Fibroblast of the aortic adventitia (primary cell): ENCODE data around the gene VPS37B. TPM values are rescaled to one million over a fixed set of nuclear protein-coding genes. Genes with fewer than 3 reads are reported as not detected.

Experiments used
- DNase-seq: peaks from one replicate; pipeline ENCODE4 v3.0.0-alpha.2; 2010; ENCODE audit warnings: low read depth
- H3K4me3 ChIP-seq: 2 replicates; pipeline ENCODE4 v1.5.1; 2011; ENCODE audit warnings: low read depth, mild to moderate bottlenecking, control low read depth, low read length, moderate library complexity
- total RNA-seq: library from RNA; depleted of rRNA; stranded (reverse); fragments of >200 nt; gene quantifications from 2 replicates; pipeline ENCODE4 v1.2.3, GENCODE V29; 2012; ENCODE audit warnings: low replicate concordance
- TF ChIP-seq, protein P1 (sequence below): IDR thresholded peaks from 2 replicates; pipeline ENCODE4 v1.5.1; 2011; ENCODE audit warnings: mild to moderate bottlenecking, low read length, control low read depth, inconsistent platforms; ENCODE audit not compliant: insufficient read depth

The VPS37B gene
- total RNA-seq, 1 donor: 17.8 TPM

DNA sequence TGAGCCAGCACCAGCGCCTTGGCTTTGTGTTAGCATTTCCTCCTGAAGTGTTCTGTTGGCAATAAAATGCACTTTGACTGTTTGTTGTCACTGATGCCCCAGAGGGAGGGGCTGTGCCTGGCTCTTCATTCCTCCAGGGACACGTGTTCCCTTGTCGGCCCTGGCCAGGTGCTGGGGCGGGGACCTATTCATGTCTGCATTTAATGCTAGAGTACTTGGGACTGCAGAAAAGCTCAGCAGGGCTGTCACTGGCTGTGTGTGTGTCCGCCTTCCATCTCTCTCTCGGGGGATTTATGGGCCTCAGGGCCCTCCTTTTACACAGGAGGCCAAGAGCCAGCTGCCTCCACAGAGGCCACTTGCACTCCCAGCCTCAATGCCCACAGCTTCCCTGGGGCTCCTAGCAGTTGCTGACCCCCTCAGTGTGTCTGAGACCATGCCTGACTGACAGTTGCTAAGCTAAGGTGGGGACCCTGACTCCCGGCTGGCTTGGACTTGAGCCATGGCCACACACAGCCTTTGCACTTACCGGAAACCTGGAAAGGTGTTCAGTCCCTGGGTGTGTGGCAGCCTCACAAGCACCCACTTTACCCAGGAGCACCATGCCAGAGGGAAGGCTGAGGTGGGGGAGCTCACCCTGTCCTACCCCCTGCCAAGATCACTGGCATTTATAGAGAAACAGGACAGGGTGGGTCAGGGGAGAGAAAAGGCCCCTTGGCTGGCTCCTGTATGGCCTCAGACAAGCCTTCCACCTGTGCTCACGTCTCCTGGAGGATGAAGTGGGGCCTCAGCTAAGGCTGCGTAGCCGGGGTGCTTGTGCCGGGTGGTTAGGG, 32.8 kb downstream of the VPS37B start:
- no peak for DNase-seq
- TF ChIP-seq, protein P1, sequence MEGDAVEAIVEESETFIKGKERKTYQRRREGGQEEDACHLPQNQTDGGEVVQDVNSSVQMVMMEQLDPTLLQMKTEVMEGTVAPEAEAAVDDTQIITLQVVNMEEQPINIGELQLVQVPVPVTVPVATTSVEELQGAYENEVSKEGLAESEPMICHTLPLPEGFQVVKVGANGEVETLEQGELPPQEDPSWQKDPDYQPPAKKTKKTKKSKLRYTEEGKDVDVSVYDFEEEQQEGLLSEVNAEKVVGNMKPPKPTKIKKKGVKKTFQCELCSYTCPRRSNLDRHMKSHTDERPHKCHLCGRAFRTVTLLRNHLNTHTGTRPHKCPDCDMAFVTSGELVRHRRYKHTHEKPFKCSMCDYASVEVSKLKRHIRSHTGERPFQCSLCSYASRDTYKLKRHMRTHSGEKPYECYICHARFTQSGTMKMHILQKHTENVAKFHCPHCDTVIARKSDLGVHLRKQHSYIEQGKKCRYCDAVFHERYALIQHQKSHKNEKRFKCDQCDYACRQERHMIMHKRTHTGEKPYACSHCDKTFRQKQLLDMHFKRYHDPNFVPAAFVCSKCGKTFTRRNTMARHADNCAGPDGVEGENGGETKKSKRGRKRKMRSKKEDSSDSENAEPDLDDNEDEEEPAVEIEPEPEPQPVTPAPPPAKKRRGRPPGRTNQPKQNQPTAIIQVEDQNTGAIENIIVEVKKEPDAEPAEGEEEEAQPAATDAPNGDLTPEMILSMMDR: no peak
- no peak overlapping the region for H3K4me3 ChIP-seq

DNA sequence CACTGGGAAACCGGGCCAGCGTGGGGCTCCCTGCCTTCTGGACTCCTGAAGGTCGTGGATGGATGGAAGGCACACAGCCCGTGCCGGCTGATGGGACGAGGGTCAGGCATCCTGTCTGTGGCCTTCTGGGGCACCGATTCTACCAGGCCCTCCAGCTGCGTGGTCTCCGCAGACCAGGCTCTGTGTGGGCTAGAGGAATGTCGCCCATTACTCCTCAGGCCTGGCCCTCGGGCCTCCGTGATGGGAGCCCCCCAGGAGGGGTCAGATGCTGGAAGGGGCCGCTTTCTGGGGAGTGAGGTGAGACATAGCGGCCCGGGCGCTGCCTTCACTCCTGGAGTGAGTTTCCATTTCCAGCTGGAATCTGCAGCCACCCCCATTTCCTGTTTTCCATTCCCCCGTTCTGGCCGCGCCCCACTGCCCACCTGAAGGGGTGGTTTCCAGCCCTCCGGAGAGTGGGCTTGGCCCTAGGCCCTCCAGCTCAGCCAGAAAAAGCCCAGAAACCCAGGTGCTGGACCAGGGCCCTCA, 33.8 kb downstream of the VPS37B start:
- H3K4me3 ChIP-seq: no peak overlapping the region
- no peak for DNase-seq
- TF ChIP-seq, protein P1: no peak

DNA sequence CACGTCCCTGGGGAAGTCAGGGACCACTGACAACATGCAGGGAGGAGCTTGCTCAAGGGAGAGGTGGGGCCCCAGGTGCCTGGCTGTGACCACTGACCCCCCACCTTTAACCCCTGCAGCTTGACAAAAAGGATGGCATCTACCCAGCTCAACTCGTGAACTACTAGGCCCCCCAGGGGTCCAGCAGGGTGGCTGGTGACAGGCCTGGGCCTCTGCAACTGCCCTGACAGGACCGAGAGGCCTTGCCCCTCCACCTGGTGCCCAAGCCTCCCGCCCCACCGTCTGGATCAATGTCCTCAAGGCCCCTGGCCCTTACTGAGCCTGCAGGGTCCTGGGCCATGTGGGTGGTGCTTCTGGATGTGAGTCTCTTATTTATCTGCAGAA, 34.3 kb downstream of the VPS37B start:
- TF ChIP-seq, protein P1: no peak
- DNase-seq: no peak
- no peak overlapping the region for H3K4me3 ChIP-seq

DNA sequence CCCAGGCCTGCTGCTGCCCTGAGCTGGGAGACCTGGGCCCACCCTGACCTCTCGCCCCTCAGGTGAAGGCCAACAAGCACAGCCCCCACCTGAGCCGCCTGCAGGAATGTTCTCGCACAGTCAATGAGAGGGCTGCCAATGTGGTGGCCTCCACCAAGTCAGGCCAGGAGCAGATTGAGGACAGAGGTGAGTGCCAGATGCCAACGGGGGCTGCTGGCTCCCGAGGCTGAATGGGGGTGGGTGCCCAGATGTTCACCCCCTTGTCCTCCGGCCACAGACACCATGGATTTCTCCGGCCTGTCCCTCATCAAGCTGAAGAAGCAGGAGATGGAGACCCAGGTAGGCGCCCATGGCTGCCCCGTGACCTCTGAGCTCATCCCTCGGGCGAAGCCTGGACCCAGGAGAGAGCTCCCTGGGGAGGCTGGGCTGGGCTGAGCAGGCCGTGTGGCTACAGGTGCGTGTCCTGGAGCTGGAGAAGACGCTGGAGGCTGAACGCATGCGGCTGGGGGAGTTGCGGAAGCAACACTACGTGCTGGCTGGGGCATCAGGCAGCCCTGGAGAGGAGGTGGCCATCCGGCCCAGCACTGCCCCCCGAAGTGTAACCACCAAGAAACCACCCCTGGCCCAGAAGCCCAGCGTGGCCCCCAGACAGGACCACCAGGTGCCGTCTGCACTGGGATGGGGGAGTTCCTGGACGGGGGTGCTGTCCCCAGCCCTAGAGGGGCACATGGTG, 34.9 kb downstream of the VPS37B start:
- TF ChIP-seq, protein P1: no peak
- no peak for DNase-seq
- H3K4me3 ChIP-seq: no peak overlapping the region

DNA sequence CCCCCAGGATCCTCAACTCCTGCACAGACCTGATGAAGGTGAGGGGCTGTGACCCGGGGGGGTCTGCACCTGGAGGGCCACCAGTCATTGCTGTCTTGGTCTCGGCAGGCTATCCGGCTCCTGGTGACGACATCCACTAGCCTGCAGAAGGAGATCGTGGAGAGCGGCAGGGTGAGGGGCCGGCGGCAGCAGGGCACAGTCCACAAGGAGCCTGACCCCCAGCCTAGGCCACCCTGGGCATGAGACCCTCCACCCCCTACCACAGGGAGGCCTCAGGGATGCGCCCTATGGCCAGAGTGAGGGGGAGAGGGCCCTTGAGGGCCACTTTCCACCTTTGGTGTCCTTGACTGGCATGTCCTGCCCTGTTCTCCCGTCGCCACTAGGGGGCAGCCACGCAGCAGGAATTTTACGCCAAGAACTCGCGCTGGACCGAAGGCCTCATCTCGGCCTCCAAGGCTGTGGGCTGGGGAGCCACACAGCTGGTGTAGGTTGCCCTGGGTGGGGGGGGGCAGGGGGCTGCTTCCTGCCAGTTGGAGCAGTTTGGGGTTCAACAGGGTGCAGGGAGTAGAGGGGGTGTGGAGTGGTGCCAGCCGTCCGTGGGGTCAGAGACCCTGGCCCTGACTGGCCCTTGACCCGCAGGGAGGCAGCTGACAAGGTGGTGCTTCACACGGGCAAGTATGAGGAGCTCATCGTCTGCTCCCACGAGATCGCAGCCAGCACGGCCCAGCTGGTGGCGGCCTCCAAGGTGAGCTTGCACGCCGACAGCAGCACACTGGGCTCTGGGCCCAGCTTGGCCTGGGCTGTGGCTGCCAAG, 35.7 kb downstream of the VPS37B start:
- peak; percentile 82 for DNase-seq
- TF ChIP-seq, protein P1: peak; percentile 88
- H3K4me3 ChIP-seq: no peak overlapping the region

DNA sequence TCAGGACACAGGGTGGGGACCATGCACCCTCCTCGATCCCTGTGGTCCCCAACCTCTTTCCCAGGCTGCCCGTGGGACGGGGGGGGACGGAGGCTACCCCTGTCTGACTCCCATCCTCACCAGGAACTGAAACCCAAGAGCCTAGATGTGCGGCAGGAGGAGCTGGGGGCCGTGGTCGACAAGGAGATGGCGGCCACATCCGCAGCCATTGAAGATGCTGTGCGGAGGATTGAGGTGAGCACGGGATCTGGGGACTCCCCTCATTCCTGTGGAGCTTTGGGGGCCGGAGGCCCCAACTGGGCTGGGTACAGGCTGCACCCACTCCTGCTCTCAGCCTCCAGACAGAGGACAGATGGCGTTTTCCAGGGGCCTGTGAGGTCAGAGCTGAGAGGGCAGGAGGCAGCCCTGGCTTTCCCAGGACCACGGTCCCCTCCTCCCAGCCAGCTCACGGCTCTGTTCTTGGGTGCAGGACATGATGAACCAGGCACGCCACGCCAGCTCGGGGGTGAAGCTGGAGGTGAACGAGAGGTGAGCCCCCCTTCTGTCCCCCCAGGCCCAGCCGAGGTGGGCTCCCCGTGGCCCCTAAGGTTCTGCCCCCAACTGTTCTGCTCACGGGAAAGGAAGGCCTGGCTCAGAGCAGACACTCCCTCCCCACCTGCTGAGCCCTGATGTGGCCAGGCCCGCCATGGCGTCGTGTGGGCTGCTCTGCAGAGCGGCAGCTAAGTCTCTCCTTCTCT, 36.5 kb downstream of the VPS37B start:
- no peak overlapping the region for H3K4me3 ChIP-seq
- no peak for DNase-seq
- TF ChIP-seq, protein P1: no peak
